DND-41 (cell line): Measurements from ENCODE around the gene CYP1B1.

ENCODE experiments used
- ATAC-seq: fragments of 200-7000 bp; cut with Tn5 transposase; 3 replicates; pipeline ENCODE4 v1.9.1; 2021; ENCODE audit warnings: low read depth; ENCODE audit not compliant: insufficient read depth
- DNase-seq: peaks from one replicate; pipeline ENCODE4 v3.0.0-alpha.2; 2020
- H2AFZ ChIP-seq: 2 replicates; pipeline ENCODE4 v1.6.0; 2012; ENCODE audit warnings: low read depth, low read length
- H3K27ac ChIP-seq: 2 replicates; pipeline ENCODE4 v1.5.1; 2012; ENCODE audit warnings: low read length, inconsistent platforms
- H3K27me3 ChIP-seq: fragments of 200-600 bp; sonication (generic); 2 replicates; pipeline ENCODE4 v1.6.0; 2012; ENCODE audit warnings: low read length, mild to moderate bottlenecking, inconsistent platforms; ENCODE audit not compliant: insufficient read depth, poor library complexity
- H3K36me3 ChIP-seq: 2 replicates; pipeline ENCODE4 v1.5.1; 2012; ENCODE audit warnings: low read length, inconsistent platforms; ENCODE audit not compliant: insufficient read depth
- H3K4me1 ChIP-seq: 2 replicates; pipeline ENCODE4 v1.5.1; 2012; ENCODE audit warnings: mild to moderate bottlenecking, low read length; ENCODE audit not compliant: insufficient read depth
- H3K4me2 ChIP-seq: 2 replicates; pipeline ENCODE4 v1.6.0; 2012; ENCODE audit warnings: mild to moderate bottlenecking, moderate library complexity, low read length, inconsistent platforms; ENCODE audit not compliant: insufficient read depth
- H3K4me3 ChIP-seq, 2 experiments: fragments of 200-600 bp in 1 of 2; shearing (Covaris generic) in 1 of 2; 2 replicates each; pipeline ENCODE4 v1.5.1; 2012 to 2016; ENCODE audit warnings: inconsistent platforms in 2 of 2, low read length in 2 of 2, mild to moderate bottlenecking in 2 of 2, low read depth in 1 of 2, moderate library complexity in 1 of 2
- H3K79me2 ChIP-seq: 2 replicates; pipeline ENCODE4 v1.6.0; 2012; ENCODE audit warnings: low read length, inconsistent platforms; ENCODE audit not compliant: insufficient read depth
- H3K9ac ChIP-seq: 2 replicates; pipeline ENCODE4 v1.6.0; 2012; ENCODE audit warnings: low read depth, mild to moderate bottlenecking, inconsistent platforms, low read length, moderate library complexity
- H3K9me3 ChIP-seq: 2 replicates; pipeline ENCODE4 v1.5.1; 2012; ENCODE audit warnings: low read length, moderate library complexity, mild to moderate bottlenecking, inconsistent platforms; ENCODE audit not compliant: insufficient read depth, severe bottlenecking
- H4K20me1 ChIP-seq: 2 replicates; pipeline ENCODE4 v1.6.0; 2012; ENCODE audit warnings: low read length; ENCODE audit not compliant: insufficient read depth
- EZH2 ChIP-seq: IDR thresholded peaks from 3 replicates; pipeline ENCODE4 v1.6.1; 2012; ENCODE audit warnings: borderline replicate concordance, low read depth, mild to moderate bottlenecking, moderate library complexity, low read length, inconsistent platforms; ENCODE audit not compliant: severe bottlenecking
- TF ChIP-seq, protein P1 (sequence below): IDR thresholded peaks from 2 replicates; pipeline ENCODE4 v1.5.1; 2012; ENCODE audit warnings: borderline replicate concordance, low read length, moderate library complexity, mild to moderate bottlenecking; ENCODE audit not compliant: poor library complexity, severe bottlenecking; ENCODE audit errors: extremely low read depth

CYP1B1 gene

DNA sequence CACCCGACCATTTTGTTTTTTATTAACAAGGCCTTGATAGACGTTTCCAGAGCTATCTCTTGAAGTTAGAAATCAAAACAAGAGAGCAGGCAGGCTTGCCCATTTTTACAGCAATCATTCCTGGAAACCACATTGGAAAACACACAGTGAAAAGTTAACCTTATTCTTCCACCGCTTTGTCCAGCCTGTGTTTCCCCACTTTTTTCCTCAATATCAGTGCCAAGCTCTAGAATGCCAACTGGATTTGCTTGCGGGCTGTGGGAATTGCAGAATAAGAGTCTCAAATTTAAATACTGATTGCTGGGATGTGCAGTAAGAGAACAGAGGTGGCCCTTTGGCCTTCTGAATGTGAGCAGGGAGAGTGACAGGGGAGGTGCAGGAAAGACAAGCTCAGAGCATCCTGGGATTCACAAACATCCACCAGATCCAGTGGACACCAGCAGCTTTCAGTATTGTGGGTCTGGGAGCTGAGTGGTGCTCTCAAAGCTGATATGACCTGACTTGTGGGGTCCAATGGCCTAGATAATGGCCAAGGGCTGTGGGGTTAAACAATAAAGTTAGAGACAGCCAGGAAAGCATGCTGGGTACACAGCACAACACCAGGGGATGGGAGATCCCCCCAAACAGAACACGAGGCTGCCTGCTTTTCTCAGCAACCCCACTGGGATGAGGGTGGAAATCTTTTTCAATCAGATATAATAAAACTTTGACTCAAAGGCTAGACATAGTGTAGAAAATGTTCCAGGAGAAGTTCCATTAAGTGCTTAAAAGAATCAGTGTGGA lies 15.5 kb downstream of the CYP1B1 start:
- no peak for DNase-seq
- TF ChIP-seq, protein P1, sequence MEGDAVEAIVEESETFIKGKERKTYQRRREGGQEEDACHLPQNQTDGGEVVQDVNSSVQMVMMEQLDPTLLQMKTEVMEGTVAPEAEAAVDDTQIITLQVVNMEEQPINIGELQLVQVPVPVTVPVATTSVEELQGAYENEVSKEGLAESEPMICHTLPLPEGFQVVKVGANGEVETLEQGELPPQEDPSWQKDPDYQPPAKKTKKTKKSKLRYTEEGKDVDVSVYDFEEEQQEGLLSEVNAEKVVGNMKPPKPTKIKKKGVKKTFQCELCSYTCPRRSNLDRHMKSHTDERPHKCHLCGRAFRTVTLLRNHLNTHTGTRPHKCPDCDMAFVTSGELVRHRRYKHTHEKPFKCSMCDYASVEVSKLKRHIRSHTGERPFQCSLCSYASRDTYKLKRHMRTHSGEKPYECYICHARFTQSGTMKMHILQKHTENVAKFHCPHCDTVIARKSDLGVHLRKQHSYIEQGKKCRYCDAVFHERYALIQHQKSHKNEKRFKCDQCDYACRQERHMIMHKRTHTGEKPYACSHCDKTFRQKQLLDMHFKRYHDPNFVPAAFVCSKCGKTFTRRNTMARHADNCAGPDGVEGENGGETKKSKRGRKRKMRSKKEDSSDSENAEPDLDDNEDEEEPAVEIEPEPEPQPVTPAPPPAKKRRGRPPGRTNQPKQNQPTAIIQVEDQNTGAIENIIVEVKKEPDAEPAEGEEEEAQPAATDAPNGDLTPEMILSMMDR, result no peak
- TF ChIP-seq EZH2, result no peak
- no peak overlapping the region for H2AFZ ChIP-seq
- H3K4me2 ChIP-seq, result no peak overlapping the region
- no peak overlapping the region for H3K9ac ChIP-seq
- no peaks in the 10 kb centered on the region for H3K4me1 ChIP-seq
- H3K9me3 ChIP-seq, result no peaks in the 10 kb centered on the region
- no peak overlapping the region for H3K4me3 ChIP-seq
- no peaks in the 10 kb centered on the region for H3K27me3 ChIP-seq
- no peaks in the 10 kb centered on the region for H4K20me1 ChIP-seq
- H3K36me3 ChIP-seq, result no peaks in the 10 kb centered on the region
- H3K79me2 ChIP-seq, result no peaks in the 10 kb centered on the region
- H3K27ac ChIP-seq, result no peak overlapping the region
- no peak for ATAC-seq

DNA sequence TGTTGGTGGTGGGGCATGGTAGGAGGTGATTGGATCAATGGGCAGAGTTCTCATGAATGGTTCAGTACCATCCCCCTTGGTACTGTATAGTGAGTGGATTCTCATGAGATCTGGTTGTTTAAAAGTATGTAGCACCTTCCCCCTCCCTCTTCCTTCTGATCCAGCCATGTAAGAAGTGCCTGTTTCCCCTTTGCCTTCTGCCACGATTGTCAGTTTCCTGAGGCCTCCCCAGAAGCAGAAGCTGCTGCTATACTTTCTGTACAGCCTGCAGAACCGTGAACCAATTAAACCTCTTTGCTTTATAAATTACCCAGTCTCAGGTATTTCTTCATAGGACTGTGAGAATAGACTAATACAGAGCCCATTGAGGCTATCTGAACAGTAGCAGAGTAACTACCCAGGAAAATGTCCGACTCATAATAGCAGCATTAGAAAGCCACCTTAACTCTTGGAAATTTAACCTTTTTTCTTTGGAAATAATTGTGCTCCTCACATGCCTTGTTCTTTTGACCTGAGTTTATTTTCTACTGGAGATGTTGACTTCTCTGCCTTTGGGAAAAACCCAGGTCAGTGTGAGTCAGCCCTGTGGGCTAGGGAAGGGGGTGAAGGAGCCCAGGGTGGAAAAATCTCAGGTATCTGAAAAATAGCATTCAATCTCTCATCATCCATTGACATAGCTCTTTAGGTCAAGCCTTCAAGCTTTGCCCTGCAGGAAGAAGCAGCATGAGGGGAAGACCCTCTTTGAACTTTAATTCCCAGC lies 18.1 kb downstream of the CYP1B1 start:
- TF ChIP-seq EZH2, result no peak
- TF ChIP-seq, protein P1, result no peak
- H3K27ac ChIP-seq, result no peak overlapping the region
- no peaks in the 10 kb centered on the region for H3K79me2 ChIP-seq
- no peaks in the 10 kb centered on the region for H3K27me3 ChIP-seq
- H3K9me3 ChIP-seq, result no peaks in the 10 kb centered on the region
- H3K4me2 ChIP-seq, result no peak overlapping the region
- no peak for DNase-seq
- H4K20me1 ChIP-seq, result no peaks in the 10 kb centered on the region
- no peak overlapping the region for H3K9ac ChIP-seq
- no peaks in the 10 kb centered on the region for H3K36me3 ChIP-seq
- no peaks in the 10 kb centered on the region for H3K4me1 ChIP-seq
- no peak for ATAC-seq
- no peak overlapping the region for H3K4me3 ChIP-seq
- no peak overlapping the region for H2AFZ ChIP-seq

DNA sequence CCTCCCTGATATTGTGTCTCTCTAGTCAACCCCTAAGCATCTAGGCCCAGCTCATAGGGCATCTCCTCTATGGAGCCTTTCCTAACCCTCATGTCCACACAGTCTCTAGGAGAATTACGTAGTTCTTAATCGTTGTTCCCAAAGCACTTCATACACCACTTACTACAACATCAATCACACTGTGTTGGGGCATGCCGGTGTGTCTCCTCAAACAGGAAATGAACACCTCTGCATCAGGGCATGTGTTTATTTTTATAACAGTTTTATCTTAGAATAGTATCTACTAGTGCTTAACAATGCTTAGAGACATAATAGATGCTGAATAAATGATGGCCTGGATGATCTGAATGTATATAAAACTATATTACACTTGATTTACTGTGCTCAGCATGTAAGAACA lies 19.7 kb downstream of the CYP1B1 start:
- H3K27ac ChIP-seq, result no peak overlapping the region
- H2AFZ ChIP-seq, result no peak overlapping the region
- H3K27me3 ChIP-seq, result no peaks in the 10 kb centered on the region
- H3K4me1 ChIP-seq, result no peaks in the 10 kb centered on the region
- DNase-seq (no peak), ATAC-seq (no peak)
- H3K4me3 ChIP-seq, result no peak overlapping the region
- H3K4me2 ChIP-seq, result no peak overlapping the region
- H3K79me2 ChIP-seq, result no peaks in the 10 kb centered on the region
- no peaks in the 10 kb centered on the region for H3K9me3 ChIP-seq
- no peak for TF ChIP-seq EZH2
- TF ChIP-seq, protein P1, result no peak
- H3K9ac ChIP-seq, result no peak overlapping the region
- no peaks in the 10 kb centered on the region for H4K20me1 ChIP-seq
- H3K36me3 ChIP-seq, result no peaks in the 10 kb centered on the region
